Measurements from ENCODE around the gene RAB11FIP4.
"Not testable (repeated sequence)": the region's sequence is repeated elsewhere in the genome, so short reads cannot be mapped to it uniquely, and the experiment has no call there.

The RAB11FIP4 gene

GRCh38 chr17:31391496-31391949 lies at the start of gene RAB11FIP4:
TSS of gene RAB11FIP4 (plus strand) at chr17:31391675. CDS start at chr17:31391853, 178 bp downstream.
- DNase-seq, result peak; percentile 20

GRCh38 chr17:31345191-31345747 lies 46.2 kb upstream of the RAB11FIP4 start:
- not testable (repeated sequence) for DNase-seq

- DNase-seq, result no peak
Observed at GRCh38 chr17:31349454-31349853, 42.0 kb upstream of the RAB11FIP4 start.

- DNase-seq, result no peak
Observed at GRCh38 chr17:31355935-31356334, 35.5 kb upstream of the RAB11FIP4 start.

GRCh38 chr17:31357091-31357490 lies 34.4 kb upstream of the RAB11FIP4 start:
- no peak for DNase-seq

DNA sequence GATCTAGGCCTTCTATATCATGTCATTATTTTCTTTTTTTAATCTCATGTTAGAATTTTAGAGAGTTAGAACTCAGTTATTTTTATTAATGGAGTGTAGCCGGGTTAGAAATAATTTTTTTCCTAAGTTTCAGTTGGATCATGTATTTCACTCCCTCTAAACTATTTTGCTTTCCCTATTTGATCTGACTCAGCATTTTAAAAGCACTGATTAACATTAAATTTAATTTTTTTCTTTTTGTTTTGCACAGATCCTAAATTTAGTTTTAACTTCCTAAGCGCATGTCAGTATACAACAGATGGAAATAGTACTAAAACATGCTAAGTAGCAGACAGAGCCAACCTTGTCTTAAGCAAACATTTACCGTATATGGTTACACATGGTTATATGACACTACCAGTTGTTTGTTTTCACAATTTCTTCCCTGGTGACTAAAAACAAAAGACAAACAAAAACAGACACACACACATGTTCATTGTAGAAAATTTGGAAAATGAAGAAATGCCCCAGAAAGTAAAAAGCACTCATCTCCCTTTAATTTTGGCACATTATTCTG lies 33.6 kb upstream of the RAB11FIP4 start:
- peak; percentile 81 for DNase-seq

- DNase-seq, result no peak
Observed at GRCh38 chr17:31364012-31364411, 27.5 kb upstream of the RAB11FIP4 start.

GRCh38 chr17:31366088-31366487 lies 25.4 kb upstream of the RAB11FIP4 start:
- DNase-seq, result no peak

DNA sequence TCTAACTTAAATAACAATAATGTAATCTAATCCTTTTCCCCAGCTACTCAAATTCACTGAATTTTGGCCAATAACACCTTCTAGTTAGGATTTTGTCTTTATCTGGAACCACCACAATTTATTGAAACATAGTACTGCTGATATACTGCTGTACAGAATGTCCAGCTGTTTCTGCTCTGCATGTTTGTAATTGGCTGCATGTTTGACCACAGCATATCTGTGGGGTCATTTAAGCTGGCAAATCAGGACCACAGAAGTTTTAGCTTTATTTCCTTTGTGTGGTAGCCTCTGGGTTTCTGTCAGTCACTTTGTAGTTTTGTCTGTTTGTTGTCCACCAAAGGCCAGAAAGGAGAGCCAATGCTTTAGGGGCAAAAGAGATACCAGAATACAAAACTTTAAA lies 22.2 kb upstream of the RAB11FIP4 start:
- no peak for DNase-seq

DNA sequence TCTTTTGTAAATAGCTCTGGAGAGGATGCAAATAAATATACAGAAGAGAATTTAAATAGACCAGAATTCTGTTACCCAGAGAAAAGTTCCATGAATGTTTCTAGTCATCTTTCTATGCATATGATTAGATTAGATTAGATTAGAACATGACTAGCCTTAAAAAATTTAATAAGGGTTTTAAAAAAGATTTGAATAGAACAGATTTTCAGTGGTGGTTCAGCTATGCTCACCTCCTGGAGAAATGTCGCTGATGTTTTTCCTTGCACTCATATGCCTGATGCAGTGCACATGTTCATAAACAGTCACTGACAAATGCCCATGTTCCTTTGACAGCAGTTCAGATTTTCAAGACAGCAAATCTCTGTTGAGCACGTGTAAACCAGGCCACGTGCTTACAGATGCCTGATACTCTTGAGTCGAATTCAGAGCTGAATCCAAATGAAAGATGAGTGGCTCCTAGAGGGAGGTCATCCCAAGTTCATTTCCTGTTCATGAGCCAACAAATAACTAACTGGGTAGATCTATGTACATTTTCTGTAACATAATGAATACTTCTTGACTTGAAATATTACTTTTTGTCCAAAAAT lies 19.9 kb upstream of the RAB11FIP4 start:
- DNase-seq, result peak; percentile 43

DNA sequence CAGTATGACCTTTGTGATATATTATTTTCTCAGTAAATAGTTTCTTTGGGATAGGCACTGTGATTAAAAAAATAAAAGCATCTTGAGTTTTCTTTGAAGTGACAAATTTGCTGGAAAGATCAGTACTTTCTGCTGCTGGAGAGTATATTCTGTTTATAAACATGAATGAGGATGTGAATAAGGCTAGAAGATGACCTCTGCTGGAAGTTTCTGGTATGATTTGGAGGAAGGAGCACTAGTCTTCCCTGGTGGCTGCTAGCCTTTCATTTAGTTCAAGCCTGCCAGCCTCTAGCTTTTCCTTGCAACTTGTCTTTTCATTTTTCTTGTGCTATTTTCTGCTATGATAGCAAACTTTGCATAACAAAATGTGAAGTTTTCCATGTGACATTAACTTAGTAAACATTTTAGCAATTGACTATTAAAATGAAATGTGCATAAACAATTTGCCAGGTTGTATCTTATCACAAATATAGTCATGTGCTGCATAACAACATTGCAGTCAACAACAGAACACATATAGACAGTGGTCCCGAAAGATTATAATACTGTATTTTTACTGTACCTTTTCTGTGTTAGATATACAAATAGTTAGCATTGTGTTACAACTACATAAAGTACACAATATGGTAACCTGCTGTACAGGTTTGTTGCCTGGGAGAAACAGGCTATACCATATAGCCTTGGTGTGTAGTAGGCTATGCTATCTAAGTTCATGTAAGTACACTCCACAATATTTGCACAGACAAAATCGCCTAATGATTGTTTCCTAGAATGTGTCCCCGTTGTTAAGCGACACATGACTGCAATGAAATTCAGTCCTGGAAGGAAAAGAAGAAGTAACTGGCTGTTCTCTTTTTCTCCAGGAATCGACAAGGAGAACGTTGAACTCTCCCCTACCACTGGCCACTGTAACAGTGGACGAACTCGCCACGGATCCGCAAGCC lies 18.1 kb upstream of the RAB11FIP4 start:
- peak; percentile 48 for DNase-seq

DNA sequence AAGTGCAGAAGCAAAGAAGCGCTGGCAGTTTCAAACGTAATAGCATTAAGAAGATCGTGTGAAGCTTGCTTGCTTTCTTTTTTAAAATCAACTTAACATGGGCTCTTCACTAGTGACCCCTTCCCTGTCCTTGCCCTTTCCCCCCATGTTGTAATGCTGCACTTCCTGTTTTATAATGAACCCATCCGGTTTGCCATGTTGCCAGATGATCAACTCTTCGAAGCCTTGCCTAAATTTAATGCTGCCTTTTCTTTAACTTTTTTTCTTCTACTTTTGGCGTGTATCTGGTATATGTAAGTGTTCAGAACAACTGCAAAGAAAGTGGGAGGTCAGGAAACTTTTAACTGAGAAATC lies 17.4 kb upstream of the RAB11FIP4 start:
- DNase-seq, result no peak

GRCh38 chr17:31374503-31374902 lies 17.0 kb upstream of the RAB11FIP4 start:
- DNase-seq, result no peak

DNA sequence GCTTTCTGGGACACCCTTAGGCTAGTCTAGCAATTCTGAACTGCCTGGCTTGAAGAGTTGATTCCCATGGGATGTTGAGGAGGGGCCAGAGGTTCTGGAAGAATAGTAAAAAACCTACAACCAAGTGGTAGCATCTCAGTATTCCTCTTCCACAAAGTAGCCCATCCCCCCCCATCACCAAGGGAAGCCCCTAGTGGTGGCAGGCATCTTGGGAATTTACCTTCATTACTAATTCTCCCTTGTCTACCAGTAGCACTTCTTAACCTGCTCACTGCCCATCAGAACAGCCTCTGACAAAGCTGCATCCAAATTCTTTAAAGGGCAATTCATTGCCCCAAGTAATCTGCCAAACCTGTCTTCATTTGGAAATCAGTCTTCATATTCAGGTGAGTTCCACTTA lies 12.8 kb upstream of the RAB11FIP4 start:
- DNase-seq, result no peak

GRCh38 chr17:31379597-31380205 lies 11.8 kb upstream of the RAB11FIP4 start:
- DNase-seq, result no peak

GRCh38 chr17:31381165-31381668 lies 10.3 kb upstream of the RAB11FIP4 start:
- no peak for DNase-seq

- DNase-seq, result not testable (repeated sequence)
Observed at GRCh38 chr17:31382668-31383275, 8.7 kb upstream of the RAB11FIP4 start.

GRCh38 chr17:31383488-31383887 lies 8.0 kb upstream of the RAB11FIP4 start:
- not testable (repeated sequence) for DNase-seq

GRCh38 chr17:31385428-31386285 lies 5.8 kb upstream of the RAB11FIP4 start:
- DNase-seq, result no peak

GRCh38 chr17:31386542-31387075 lies 4.9 kb upstream of the RAB11FIP4 start:
- DNase-seq, result no peak

DNA sequence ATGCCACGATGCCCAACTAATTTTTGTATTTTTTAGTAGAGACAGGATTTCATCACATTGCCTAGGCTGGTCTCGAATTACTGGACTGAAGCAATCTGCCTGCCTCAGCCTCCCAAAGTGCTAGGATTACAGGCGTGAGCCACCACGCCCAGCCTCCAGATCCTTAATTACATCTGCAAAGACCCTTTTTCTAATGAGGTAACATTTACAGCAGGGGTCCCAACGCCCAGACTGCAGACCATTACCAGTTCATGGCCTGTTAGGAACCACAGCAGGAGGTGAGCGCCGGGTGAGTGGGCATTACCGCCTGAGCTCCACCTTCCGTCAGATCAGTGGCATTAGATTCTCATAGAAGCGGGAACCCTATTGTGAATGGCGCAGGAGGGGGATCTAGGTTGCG lies 4.0 kb upstream of the RAB11FIP4 start:
- no peak for DNase-seq
